NCI-H524 (cell line): ENCODE results near the gene BLOC1S6.
"Not testable (repeated sequence)": the region's sequence is repeated elsewhere in the genome, so short reads cannot be mapped to it uniquely, and the experiment has no call there.

Source experiments
- DNase-seq, 2 experiments: peaks; one replicate each; lab custom pipeline; 2025; lab: John Stamatoyannopoulos, UW

Gene BLOC1S6

DNA sequence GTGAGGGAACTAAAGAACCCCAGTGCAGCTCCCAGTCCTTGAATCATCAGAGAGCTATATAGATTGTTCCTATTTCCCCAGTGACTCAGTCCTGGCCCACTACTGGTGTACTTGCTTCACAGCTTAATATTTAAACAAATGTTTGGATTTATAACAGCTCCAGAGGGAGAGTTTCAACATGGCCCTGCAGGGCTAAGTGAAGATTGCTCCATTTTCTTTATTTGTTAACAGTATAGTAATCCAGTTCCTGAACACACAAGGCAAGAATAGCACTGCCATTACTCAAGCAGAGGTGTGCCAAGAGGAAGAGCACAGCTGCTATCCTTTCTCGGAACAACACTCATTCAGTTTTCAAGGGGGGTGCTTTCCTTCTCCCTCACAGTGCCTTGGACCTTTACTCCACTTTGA, 54.2 kb downstream of the BLOC1S6 start:
- no peak for DNase-seq

DNA sequence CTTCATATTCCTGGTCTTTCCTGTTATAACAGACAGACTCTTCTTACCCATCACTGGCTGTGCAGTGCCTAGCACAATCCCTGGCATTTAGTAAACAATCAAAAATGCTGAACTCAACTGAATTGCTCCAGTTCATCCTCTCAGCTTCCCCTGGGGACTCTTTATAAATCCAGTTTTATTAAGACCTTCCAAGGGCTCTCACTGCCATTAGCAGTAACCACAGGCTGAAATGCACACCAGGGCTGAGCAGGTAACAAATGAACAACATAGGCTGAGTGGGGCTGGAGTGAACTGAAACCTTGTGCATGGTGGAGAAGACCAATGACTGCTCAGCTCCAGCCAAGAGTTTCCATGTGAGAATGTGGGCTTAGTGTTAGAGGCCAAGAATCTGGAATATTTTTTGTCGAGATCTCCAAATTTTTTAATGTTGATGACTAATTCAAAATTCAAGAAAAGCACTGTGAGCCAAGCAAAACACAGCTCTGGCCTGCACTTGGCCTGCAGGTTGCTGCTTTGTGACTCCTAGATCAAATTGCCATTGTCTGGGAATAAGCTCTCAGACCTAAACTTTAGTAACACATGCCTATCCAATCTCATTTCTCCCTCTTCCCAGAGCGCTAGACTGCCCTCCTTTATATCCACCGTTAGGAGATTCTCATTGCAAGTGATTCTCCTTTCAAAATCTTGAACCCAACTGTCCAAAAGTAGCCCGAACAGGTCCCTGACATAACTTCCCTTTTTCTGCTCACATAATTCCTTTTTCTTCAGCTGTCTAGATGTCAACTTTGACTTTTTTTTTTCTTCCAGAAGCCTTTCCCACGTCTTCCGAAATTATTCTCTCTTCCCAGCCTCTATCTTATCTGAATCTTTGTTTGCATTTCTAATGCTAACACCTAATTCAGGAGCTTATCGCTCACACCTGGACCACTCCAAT, 55.1 kb downstream of the BLOC1S6 start:
- DNase-seq: peak in 1 of 2 experiments; percentile 33

DNA sequence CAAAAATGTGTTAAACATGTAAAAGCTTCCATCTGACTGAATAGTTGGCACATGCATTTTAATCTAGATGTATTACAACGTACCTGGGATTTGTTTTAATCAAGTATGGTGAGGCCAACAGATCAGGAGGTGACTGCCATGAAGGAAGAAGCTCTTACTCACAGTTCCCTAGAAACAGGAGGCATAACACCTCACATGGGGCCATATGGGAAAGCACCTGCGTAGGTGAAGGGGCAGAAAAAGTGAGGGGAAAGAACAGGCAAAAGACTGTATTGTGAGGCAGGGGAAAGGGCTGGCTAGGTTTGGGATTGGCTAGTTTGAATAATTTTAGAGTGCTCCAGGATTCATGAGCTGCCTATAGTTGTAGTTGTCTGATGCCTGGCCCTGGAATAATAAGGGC, 57.3 kb downstream of the BLOC1S6 start:
- no peak for DNase-seq

DNA sequence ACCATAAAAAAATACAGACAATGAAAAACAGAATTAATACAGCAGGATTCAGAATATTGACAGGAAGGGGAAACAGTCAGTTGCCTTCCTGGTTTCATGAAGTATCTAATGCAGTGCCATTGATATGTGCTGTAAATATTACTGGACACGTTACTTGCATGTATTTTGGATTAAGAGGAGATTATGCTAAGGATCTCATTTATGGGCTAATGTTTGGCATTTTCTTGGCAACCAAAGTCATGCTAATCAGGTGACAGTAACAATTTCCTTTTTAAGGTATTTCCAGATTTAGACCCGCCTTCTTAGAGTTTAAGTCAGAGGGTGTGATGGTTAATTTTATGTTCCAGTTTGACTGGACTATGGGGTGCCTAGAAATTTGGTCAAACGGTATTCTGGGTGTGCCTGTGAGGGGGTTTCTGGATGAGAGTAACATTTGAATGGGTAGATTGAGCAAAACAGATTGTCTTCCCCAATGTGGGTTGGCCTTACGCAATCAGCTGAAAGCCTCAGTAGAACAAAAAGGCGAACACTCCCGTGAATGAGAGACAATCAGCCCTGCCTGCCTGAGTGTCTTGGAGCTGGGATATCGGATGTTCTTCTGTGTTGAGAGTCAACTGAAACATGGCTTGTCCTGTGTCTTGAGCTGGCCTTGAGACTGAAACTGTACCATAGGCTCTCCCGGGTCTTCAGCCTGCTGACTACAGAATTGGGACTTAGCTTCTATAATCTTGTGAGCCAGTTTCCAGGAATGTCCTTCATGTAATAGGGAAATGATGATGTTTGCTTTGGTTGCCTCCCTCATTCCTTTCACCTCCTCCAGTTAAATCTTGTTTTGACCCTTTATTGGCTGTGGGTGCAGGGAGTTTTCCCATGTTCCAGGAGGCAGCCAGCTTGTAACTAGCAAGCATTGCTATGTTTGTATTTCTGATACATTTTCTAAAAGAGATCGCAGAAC, 58.1 kb downstream of the BLOC1S6 start:
- no peak for DNase-seq

DNA sequence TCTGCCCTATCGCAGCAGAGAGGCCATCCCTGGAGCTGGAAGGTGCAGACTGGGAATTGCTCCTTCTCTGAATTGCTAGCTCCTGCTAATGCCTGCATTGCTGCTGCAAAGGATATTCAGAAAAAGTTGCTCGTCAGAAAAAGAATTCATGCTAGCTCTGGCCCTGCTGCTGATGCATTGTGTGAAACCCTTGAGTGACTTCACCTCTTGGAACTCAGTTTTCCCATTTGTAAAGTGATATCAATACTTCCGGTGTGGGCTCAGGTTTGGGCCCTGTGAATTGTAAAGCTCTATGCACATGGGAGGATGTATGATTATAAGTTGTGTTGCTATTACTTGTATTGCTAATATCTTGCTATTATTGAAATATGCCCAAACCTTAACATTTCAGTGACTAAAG, 59.0 kb downstream of the BLOC1S6 start:
- DNase-seq: no peak

DNA sequence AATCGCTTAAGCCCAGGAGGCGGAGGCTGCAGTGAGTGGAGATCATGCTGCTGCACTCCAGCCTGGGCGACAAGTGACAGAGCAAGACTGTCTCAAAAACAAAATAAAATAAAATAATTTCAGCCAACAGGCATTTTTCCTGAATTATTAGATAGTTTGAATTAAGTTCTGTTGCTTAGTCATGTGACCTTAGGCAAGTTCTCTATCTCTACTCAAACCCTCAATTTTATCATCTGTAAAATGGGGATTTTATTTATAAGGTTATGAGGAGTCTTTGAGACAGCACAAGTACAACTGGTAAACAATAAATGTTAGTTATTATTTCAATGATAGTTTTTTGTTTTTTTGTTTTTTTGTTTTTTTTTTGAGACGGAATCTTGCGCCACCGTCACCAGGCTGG, 60.6 kb downstream of the BLOC1S6 start:
- no peak for DNase-seq

DNA sequence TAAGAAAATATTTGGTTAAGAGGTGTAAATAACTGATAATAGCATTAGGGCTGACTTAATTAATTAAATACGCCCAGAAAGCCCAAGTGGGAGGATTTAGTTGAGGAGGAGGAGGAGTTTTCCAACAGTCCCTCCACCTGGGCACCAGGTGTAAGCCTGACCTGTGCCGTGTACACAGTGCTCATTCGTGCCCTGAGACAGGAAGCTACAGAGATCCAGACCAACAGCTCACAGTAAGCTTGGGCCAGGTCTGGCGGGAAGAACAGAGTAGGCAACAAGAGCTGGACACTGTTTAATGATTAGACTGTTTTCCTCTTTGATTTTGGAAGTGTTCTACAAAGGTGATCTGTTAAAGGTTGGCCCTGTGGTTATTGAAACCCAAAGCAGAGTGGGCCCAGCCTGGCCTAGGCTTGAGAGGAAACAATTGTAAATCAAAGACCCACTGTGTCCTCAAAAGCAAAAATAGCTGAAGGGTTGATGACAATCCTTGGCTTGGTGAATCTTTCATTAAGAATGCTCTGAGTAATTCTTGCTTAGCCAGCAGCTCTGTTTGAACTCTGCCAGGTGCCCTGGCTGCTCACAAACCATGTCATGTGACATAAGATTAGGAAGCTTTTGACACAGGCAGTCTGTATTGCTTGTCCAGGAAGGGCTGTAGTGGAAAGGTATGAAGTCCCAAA, 61.5 kb downstream of the BLOC1S6 start:
- no peak for DNase-seq

DNA sequence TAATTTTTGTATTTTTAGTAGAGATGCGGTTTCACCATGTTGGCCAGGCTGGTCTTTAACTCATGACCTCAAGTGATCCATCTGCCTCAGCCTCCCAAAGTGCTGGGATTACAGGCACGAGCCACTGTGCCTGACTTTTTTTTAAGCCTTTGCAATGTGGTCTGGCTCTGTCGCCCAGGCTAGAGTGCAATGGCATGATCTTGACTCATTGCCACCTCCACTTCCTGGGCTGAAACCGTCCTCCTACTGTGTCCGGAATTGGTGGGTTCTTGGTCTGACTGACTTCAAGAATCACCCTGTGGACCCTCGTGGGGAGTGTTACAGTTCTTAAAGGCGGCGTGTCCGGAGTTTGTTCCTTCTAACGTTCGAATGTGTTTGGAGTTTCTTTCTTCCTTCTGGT, 62.8 kb downstream of the BLOC1S6 start:
- DNase-seq: not testable (repeated sequence)

DNA sequence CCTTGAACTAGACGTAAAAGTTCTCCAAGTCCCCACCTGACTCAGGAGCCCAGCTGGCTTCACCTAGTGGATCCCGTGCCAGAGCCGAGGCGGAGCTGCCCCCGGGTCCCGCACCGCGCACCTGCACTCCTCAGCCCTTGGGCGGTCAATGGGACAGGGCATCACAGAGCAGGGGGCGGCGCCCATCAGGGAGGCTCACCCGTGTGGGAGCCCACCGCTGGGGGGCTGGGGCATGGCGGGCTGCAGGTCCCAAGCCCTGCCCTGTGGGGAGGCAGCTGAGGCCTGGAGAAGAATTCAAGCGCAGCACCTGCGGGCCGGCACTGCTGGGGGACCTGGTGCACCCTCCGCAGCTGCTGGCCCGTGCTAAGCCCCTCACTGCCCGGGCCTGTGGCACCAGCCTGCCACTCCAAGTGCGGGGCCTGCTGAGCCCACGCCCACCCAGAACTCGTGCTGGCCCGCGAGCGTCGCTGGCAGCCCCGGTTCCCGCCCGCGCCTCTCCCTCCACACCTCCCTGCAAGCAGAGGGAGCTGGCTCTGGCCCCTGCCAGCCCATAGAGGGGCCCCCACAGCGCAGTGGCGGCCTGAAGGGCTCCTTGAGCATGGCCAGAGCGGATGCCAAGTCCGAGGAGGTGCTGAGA, 63.8 kb downstream of the BLOC1S6 start:
- no peak for DNase-seq

DNA sequence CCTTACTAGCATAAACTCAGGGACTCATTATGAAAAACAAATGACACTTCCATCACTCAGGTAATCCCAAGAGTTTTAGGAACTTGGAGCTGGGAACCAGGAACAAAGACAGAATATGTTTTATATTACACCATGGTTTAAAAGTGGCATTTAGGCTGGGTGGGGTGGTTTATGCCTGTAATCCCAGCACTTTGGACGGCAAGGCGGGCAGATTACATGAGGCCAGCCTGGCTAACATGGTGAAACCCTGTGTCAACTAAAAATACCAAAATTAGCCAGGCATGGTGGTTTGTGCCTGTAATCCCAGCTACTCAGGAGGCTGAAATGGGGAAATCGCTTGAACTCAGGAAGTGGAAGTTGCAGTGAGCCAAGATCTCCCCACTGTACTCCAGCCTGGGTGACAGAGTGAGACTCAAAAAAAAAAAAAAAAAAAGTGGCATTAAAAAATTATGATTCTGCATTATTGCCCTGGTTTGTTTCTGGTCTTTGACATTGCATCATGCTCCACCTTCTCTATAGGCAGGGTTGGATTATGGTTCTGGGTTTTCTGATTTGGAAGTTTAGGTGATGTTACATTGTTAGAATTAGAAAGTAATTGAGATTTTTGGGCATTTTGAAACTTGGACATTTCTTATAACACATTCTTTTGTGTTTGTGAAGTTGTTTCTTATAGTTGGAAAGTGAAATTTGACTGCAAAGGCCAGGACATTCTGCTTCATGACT, 66.7 kb downstream of the BLOC1S6 start:
- no peak for DNase-seq

DNA sequence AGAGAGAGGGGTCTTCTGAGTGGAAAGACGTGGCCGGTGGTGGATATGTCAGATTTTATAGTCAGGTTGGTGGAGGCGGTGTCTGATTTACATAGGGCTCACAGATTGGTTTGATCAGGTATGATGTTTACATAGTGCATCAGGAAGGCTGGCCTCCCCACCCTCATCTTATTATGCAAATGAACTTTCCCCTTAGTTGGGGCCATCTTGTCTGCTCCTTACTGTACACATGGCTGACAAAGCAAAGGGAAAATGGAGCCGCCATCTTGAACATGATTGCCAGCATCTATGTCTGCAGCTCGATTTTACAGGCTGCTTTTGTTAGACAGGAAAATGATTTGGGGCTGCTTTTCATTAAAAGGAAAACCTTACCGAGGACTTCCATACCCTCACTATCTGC, 67.6 kb downstream of the BLOC1S6 start:
- DNase-seq: no peak

DNA sequence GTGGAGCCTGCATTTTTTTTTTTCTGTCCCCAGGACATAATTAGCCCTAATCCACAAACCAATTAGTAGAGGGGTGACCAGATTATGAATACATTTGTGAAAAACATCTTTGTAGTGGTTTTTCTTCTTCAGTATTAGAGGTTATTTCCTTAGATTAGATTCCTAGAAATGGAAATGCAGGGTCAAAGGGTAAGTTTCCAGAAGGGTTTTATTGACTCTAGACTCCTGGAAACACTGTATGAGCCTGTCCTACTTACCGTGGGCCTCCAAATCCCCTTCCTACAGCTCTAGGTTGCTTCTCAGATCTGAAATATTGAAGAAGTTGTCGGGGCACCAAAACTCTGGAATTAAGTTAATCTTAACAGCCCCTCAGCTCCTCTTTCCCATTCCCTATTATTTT, 70.1 kb downstream of the BLOC1S6 start:
- DNase-seq: no peak

DNA sequence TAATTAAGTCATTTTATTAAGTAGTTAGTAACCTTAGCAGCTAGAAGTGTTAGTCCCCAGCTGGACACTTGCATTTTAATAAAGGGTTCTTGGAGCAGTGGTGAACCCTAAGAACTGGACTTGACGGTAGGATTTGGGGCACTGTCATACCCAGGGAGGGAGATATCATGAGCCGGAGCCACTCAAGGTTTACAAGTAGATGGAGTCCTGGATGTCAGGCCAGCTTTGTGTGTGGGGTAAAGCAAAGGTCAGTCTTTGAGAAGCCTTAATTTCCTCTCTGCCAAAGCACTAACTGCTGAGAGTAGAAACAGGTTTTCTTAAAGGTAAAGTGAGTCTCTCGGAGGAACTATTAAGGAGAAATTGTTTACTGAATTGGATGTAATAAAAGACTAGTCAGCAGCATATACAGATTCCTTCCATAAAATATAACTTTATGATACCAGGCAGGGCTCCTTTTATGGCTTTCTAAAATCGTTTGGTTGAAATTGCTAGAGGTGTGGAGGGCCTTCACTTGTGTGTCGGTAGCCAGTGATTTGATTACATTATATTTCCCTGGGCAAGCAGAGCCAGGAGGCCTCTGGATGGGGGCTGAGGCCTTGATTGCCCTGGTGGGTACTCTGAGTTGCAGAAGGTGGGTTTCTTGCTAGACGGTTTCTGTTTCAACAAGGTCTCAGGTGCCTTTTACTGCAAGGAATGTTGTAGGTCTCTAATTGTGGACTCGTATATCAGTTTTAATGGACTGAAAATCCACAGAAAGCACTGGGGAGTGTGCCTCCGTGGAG, 70.8 kb downstream of the BLOC1S6 start:
- no peak for DNase-seq
